Activated naive CD4-positive, alpha-beta T cell treated with anti-CD3 and anti-CD28 coated beads for 36 hours (primary cell): ENCODE results near the gene SLC35D2. TPM values are rescaled to one million over a fixed set of nuclear protein-coding genes. Genes with fewer than 3 reads are reported as not detected.
"Not testable (repeated sequence)": the region's sequence is repeated elsewhere in the genome, so short reads cannot be mapped to it uniquely, and the experiment has no call there.

Experiments
- CTCF ChIA-PET: fragments of 350-600 bp; sonication (Branson Sonifier 250); formaldehyde crosslinking; loops from one replicate; lab custom pipeline; 2021; ENCODE audit warnings: antibody characterized with exemption; lab: Charles Lee
- DNase-seq: peaks from one replicate; pipeline ENCODE4 v3.0.0-alpha.2; 2020
- H3K27ac Mint-ChIP-seq: one replicate; pipeline ENCODE4 v1.8.0; 2021; ENCODE audit warnings: mild to moderate bottlenecking, mixed read lengths
- H3K27me3 Mint-ChIP-seq: one replicate; pipeline ENCODE4 v1.8.0; 2021; ENCODE audit warnings: low read depth, mixed read lengths
- H3K36me3 Mint-ChIP-seq: one replicate; pipeline ENCODE4 v1.8.0; 2021; ENCODE audit warnings: low read depth, mixed read lengths
- H3K4me1 Mint-ChIP-seq: one replicate; pipeline ENCODE4 v1.8.0; 2021; ENCODE audit warnings: low read depth, mixed read lengths
- H3K4me3 Mint-ChIP-seq: one replicate; pipeline ENCODE4 v1.8.0; 2021; ENCODE audit warnings: mild to moderate bottlenecking, moderate library complexity, mixed read lengths
- H3K9me3 Mint-ChIP-seq: one replicate; pipeline ENCODE4 v1.8.0; 2021; ENCODE audit warnings: mixed read lengths
- intact Hi-C: fragments of 100-400 bp; cut with micrococcal nuclease; formaldehyde crosslinking; loops from one replicate; pipeline ENCODE4 v1.15.1; 2023
- total RNA-seq, 2 experiments: library from RNA; stranded (reverse); gene quantifications; one replicate each; pipeline ENCODE4 v1.2.3, GENCODE V29; 2021

The SLC35D2 gene
- total RNA-seq, 2 experiments from 2014 or later = 0.91 to 1.1 TPM

DNA sequence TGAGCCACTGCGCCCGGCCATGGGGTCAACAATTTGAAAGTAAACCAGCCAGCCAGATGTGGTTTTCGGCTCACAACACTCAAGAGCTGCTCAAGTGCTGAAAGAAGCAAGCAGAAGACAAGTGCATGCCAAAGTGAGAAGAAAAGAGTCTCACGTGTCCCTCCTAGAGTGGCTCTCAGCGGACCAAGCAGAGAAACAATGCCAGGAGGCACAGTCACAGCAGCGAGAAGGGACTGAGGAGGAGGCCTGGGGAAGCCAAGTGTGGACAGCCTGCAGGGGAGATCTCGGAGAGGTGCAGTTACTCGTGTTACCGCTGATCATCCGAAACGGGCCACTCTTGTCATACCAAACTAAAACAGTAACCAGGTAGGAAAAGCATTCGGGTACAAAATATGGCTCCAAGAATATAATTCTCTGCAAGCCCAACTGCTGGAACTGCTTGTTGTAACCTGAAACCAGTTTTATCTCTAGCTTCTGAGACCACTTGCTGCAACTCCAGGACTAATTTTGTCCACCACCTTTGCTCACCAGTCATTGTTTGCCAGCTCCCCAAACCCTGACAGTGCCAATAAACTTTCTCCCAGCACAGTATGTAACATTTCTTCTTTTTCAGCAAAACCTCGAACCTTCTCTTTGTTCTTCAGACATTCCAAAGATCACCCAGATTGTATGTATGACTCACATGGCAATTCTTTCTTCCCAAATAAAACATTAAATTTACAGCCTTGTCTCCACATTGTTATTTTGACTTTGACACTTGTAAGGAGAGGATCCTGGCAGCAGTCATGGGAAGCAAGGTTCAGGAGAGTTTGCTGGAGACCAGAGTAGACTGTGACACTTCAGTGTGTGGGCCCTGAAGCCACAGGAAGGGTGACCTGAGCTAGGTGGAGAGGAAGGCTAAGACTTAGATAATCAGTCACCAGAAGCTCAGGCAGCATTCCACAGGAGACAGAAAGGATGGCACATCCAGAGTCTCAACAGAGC is 6.3 kb downstream of the SLC35D2 start:
- Mint-ChIP-seq H3K27ac (no peak overlapping the region), H3K9me3 (no peaks in the 10 kb centered on the region), H3K4me3 (no peak overlapping the region), H3K4me1 (peaks cover 7% of the 10 kb centered on the region), H3K36me3 (no peaks in the 10 kb centered on the region), H3K27me3 (no peaks in the 10 kb centered on the region)
- CTCF ChIA-PET = no interaction called here
- no peak for DNase-seq
- intact Hi-C loops = no loop called here

- H3K4me1 Mint-ChIP-seq, H3K27me3 Mint-ChIP-seq, intact Hi-C loops, H3K4me3 Mint-ChIP-seq, DNase-seq, H3K36me3 Mint-ChIP-seq, H3K27ac Mint-ChIP-seq, H3K9me3 Mint-ChIP-seq, CTCF ChIA-PET: not testable (repeated sequence)
These were observed 8.0 kb downstream of the SLC35D2 start for GRCh38 chr9:96375507-96375906.

DNA sequence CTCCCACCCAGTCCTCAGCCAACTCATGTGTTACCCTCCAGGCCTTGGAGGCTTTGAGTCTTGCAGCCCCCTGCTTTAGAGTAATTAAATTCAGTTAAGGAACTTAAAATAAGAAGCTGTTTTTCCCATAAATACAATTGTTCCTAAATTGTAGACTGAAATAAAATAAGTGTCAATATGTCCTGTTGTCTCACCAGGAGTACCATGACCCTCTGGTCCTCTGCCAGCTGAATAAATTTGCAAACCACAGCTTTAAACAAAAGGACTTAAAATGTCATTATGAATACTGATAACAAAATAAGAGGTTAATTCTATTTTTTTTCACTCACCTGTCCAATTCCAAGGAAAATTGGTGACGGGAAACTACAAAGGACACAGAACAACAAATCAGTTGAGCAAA is 15.6 kb downstream of the SLC35D2 start:
- H3K4me1 Mint-ChIP-seq = no peaks in the 10 kb centered on the region

GRCh38 chr9:96363175-96363967 is 20.1 kb downstream of the SLC35D2 start:
- H3K27ac Mint-ChIP-seq = no peak overlapping the region
- H3K36me3 Mint-ChIP-seq = peaks cover 1% of the 10 kb centered on the region
- H3K4me1 Mint-ChIP-seq = no peaks in the 10 kb centered on the region
- no peaks in the 10 kb centered on the region for H3K9me3 Mint-ChIP-seq
- intact Hi-C loops = no loop called here
- H3K27me3 Mint-ChIP-seq = no peaks in the 10 kb centered on the region
- H3K4me3 Mint-ChIP-seq = no peak overlapping the region
- CTCF ChIA-PET = interaction anchor here (0.6 kb wide), 1 partner anchor 11 kb away, joined by 4 read pairs; no protein-coding TSS in a partner anchor
- DNase-seq = no peak

More for the DNA sequence above, 15.6 kb downstream of the SLC35D2 start:
- Mint-ChIP-seq H3K27ac (no peak overlapping the region), H3K9me3 (no peaks in the 10 kb centered on the region), H3K27me3 (no peaks in the 10 kb centered on the region), H3K4me3 (no peak overlapping the region), H3K36me3 (no peaks in the 10 kb centered on the region)
- no peak for DNase-seq
- CTCF ChIA-PET = interaction anchor here (0.7 kb wide), 1 partner anchor 816 kb away, joined by 6 read pairs; no protein-coding TSS in a partner anchor
- intact Hi-C loops = no loop called here

- H3K4me3 Mint-ChIP-seq, H3K9me3 Mint-ChIP-seq, CTCF ChIA-PET, H3K27me3 Mint-ChIP-seq, H3K27ac Mint-ChIP-seq, H3K36me3 Mint-ChIP-seq, H3K4me1 Mint-ChIP-seq, DNase-seq, intact Hi-C loops: not testable (repeated sequence)
These were observed 21.4 kb downstream of the SLC35D2 start for GRCh38 chr9:96362119-96362518.

DNA sequence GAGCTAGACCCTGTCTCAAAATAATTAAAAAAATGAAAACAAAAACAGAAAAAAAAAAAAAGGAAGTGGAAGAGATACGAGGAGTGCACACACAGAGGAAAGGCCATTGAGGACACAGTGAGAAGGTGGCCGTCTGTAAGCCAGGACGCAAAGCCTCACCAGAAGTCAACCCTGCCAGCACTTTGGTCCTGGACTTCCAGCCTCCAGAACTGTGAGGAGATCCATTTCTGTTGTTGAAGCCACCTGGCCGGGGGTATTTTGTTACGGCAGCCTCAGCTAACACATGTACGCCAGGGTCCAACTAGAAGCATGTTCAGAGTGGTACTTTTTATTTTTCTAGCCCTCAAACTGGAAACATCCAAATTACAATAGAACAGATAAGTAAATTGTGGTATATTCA is 21.8 kb downstream of the SLC35D2 start:
- Mint-ChIP-seq H3K27me3 (no peaks in the 10 kb centered on the region), H3K4me1 (no peaks in the 10 kb centered on the region), H3K36me3 (peaks cover 1% of the 10 kb centered on the region), H3K9me3 (no peaks in the 10 kb centered on the region), H3K27ac (no peak overlapping the region), H3K4me3 (no peak overlapping the region)
- no peak for DNase-seq
- CTCF ChIA-PET = no interaction called here
- intact Hi-C loops = no loop called here

DNA sequence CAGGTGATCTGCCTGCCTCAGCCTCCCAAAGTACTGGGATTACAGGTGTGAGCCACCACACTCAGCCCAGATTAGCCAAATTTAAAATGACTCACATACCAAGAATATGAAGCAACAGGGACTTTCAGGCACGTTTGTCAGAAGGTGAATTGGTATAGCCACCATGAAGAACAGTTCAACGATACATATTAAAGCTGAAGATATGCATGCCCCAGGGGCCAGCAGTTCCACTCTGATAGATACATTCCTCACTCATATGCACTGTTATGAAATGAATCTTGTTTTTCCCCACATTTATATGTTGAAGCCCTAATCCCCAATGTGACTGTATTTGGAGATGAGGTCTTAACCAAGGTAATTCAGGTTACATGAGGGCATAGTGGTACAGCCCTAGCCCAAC is 22.5 kb downstream of the SLC35D2 start:
- no peak for DNase-seq
- Mint-ChIP-seq H3K4me3 (no peak overlapping the region), H3K9me3 (no peaks in the 10 kb centered on the region), H3K36me3 (peaks cover 1% of the 10 kb centered on the region), H3K27ac (no peak overlapping the region), H3K27me3 (no peaks in the 10 kb centered on the region), H3K4me1 (no peaks in the 10 kb centered on the region)
- intact Hi-C loops = no loop called here
- CTCF ChIA-PET = no interaction called here

DNA sequence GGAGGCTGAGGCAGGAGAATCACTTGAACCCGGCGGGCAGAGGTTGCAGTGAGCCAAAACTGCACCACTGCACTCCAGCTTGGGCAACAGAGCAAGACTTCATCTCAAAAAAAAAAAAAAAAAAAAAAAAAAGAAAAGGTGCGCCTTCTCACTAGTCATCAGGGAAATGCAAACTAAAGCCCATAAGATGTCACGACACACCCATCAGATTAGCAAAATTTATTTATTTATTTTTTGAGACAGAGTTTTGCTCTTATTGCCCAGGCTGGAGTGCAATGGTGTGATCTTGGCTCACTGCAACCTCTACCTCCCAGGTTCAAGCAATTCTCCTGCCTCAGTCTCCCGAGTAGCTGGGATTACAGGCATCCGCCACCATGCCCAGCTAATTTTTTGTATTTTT is 23.0 kb downstream of the SLC35D2 start:
- DNase-seq, H3K27ac Mint-ChIP-seq, H3K9me3 Mint-ChIP-seq, intact Hi-C loops, H3K27me3 Mint-ChIP-seq, H3K4me1 Mint-ChIP-seq, H3K4me3 Mint-ChIP-seq, H3K36me3 Mint-ChIP-seq: not testable (repeated sequence)
- CTCF ChIA-PET = interaction anchor here (0.6 kb wide), 1 partner anchor 233 kb away, joined by 4 read pairs; no protein-coding TSS in a partner anchor

GRCh38 chr9:96350866-96351265 is 32.6 kb downstream of the SLC35D2 start:
- Mint-ChIP-seq H3K4me1 (no peaks in the 10 kb centered on the region), H3K27ac (no peak overlapping the region), H3K4me3 (no peak overlapping the region), H3K9me3 (peaks cover 6% of the 10 kb centered on the region), H3K36me3 (no peaks in the 10 kb centered on the region), H3K27me3 (no peaks in the 10 kb centered on the region)
- no peak for DNase-seq
- CTCF ChIA-PET = interaction anchor here (0.6 to 1.0 kb wide), 2 partner anchors 21 to 34 kb away, joined by 3 to 4 read pairs; no protein-coding TSS in a partner anchor
- intact Hi-C loops = loop anchor here (10.0 kb wide), 1 partner anchor 1224 kb away; no protein-coding TSS in a partner anchor

GRCh38 chr9:96348261-96348660 is 35.2 kb downstream of the SLC35D2 start:
- Mint-ChIP-seq H3K9me3 (peaks cover 6% of the 10 kb centered on the region), H3K36me3 (no peaks in the 10 kb centered on the region), H3K27ac (no peak overlapping the region), H3K4me3 (no peak overlapping the region), H3K27me3 (no peaks in the 10 kb centered on the region), H3K4me1 (no peaks in the 10 kb centered on the region)
- DNase-seq = no peak
- intact Hi-C loops = no loop called here
- CTCF ChIA-PET = no interaction called here

DNA sequence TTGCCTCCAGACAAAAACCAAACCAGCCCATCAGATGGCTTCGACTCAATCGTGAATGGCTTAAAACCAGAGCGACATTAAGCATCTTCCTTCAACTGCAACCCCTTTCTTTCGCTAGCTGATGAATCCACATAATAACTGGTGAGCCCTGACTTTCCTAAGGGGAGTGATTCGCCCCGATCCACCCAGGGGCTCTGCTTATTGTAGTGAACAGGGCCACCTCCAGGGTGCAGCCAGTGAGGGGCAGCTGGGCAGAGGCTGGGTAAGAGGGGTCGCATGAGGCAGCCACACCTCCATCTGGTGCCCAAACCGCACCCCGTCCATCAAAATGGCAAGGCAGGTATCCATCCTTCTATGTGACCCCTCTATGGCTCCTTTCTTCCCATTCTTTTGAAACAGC is 38.0 kb downstream of the SLC35D2 start:
- Mint-ChIP-seq H3K27me3 (no peaks in the 10 kb centered on the region), H3K9me3 (peaks cover 6% of the 10 kb centered on the region), H3K27ac (no peak overlapping the region), H3K4me1 (no peaks in the 10 kb centered on the region), H3K4me3 (no peak overlapping the region), H3K36me3 (no peaks in the 10 kb centered on the region)
- DNase-seq = no peak
- CTCF ChIA-PET = no interaction called here
- intact Hi-C loops = no loop called here

GRCh38 chr9:96344458-96345180 is 38.9 kb downstream of the SLC35D2 start:
- Mint-ChIP-seq H3K4me1 (peaks cover 6% of the 10 kb centered on the region), H3K36me3 (no peaks in the 10 kb centered on the region), H3K27ac (no peak overlapping the region), H3K4me3 (no peak overlapping the region), H3K9me3 (peaks cover 6% of the 10 kb centered on the region), H3K27me3 (no peaks in the 10 kb centered on the region)
- intact Hi-C loops = no loop called here
- CTCF ChIA-PET = interaction anchor here (0.9 kb wide), 1 partner anchor 28 kb away, joined by 8 read pairs; no protein-coding TSS in a partner anchor
- no peak for DNase-seq
